Mucosa of stomach (tissue), 1 donor: ENCODE results near the gene RO60.
"Not testable (repeated sequence)": the region's sequence is repeated elsewhere in the genome, so short reads cannot be mapped to it uniquely, and the experiment has no call there.

Experiments used
- H3K27me3 ChIP-seq: one replicate; pipeline ENCODE4 v1.7.0; 2013; ENCODE audit warnings: mild to moderate bottlenecking, low read length; ENCODE audit not compliant: control insufficient read depth, insufficient read depth
- H3K36me3 ChIP-seq: one replicate; pipeline ENCODE4 v1.7.0; 2013; ENCODE audit warnings: low read length; ENCODE audit not compliant: control insufficient read depth, insufficient read depth
- H3K4me1 ChIP-seq: one replicate; pipeline ENCODE4 v1.7.0; 2013; ENCODE audit warnings: mild to moderate bottlenecking, low read length; ENCODE audit not compliant: control insufficient read depth, insufficient read depth
- H3K4me3 ChIP-seq: one replicate; pipeline ENCODE4 v1.7.0; 2013; ENCODE audit warnings: low read length
- H3K9ac ChIP-seq: one replicate; pipeline ENCODE4 v1.7.0; 2013; ENCODE audit warnings: mild to moderate bottlenecking, low read length, moderate library complexity
- H3K9me3 ChIP-seq: one replicate; pipeline ENCODE4 v1.7.0; 2013; ENCODE audit warnings: mild to moderate bottlenecking, low read length, moderate library complexity; ENCODE audit not compliant: control insufficient read depth
- donor health status: Pancreatic carcinoma.

RO60 gene

GRCh38 chr1:193059282-193060114 is at the start of gene RO60, which contains the start of gene UCHL5:
Gene RO60, plus strand, starts transcription at chr1:193059612. Its CDS starts 9,443 bp downstream, at chr1:193069055.
Gene UCHL5, minus strand, starts transcription at chr1:193059360. Its CDS starts 100 bp downstream, at chr1:193059260.
- peaks cover 5% of the 10 kb centered on the region for H3K4me1 ChIP-seq
- H3K27me3 ChIP-seq = no peaks in the 10 kb centered on the region
- peak within 1 kb of the TSS; percentile 91 for H3K9ac ChIP-seq
- peak within 1 kb of the TSS; percentile 91 for H3K4me3 ChIP-seq
- no peaks in the 10 kb centered on the region for H3K9me3 ChIP-seq
- H3K36me3 ChIP-seq = no peaks in the 10 kb centered on the region

GRCh38 chr1:193011406-193011805 is 48.0 kb upstream of the RO60 start:
- Histone ChIP-seq H3K4me3 (no peak overlapping the region), H3K36me3 (no peaks in the 10 kb centered on the region), H3K9me3 (no peaks in the 10 kb centered on the region), H3K9ac (no peak overlapping the region), H3K4me1 (peaks cover 8% of the 10 kb centered on the region), H3K27me3 (no peaks in the 10 kb centered on the region)

GRCh38 chr1:193013005-193013404 is 46.4 kb upstream of the RO60 start:
- no peak overlapping the region for H3K4me3 ChIP-seq
- H3K9me3 ChIP-seq = no peaks in the 10 kb centered on the region
- no peak overlapping the region for H3K9ac ChIP-seq
- peaks cover 8% of the 10 kb centered on the region for H3K4me1 ChIP-seq
- H3K36me3 ChIP-seq = no peaks in the 10 kb centered on the region
- H3K27me3 ChIP-seq = no peaks in the 10 kb centered on the region

DNA sequence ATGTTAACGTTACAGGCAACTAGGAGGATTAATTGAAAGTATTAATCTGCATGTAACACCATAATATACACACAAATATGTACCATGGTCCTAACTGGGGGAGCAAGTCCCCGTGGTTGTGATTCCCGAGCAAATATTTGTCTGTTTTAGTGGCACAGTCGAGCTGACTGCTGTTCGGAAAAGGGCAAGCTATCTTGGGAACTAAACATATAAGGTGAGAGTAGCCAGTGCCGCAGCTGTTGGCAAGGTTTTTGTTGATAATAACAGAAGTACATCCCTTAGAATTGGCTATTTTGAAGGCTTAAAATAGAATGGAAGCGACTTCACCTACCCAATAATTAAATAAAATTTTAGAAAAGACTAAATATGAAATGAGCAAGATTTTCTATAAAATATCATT is 45.7 kb upstream of the RO60 start:
- no peak overlapping the region for H3K9ac ChIP-seq
- H3K4me3 ChIP-seq = no peak overlapping the region
- H3K36me3 ChIP-seq = no peaks in the 10 kb centered on the region
- peaks cover 8% of the 10 kb centered on the region for H3K4me1 ChIP-seq
- H3K27me3 ChIP-seq = no peaks in the 10 kb centered on the region
- H3K9me3 ChIP-seq = no peaks in the 10 kb centered on the region

- H3K4me1 ChIP-seq = peaks cover 1% of the 10 kb centered on the region
- no peak overlapping the region for H3K4me3 ChIP-seq
- H3K9me3 ChIP-seq = no peaks in the 10 kb centered on the region
- H3K9ac ChIP-seq = no peak overlapping the region
- H3K36me3 ChIP-seq = no peaks in the 10 kb centered on the region
- no peaks in the 10 kb centered on the region for H3K27me3 ChIP-seq
Measured at GRCh38 chr1:193014400-193014799, 45.0 kb upstream of the RO60 start.

DNA sequence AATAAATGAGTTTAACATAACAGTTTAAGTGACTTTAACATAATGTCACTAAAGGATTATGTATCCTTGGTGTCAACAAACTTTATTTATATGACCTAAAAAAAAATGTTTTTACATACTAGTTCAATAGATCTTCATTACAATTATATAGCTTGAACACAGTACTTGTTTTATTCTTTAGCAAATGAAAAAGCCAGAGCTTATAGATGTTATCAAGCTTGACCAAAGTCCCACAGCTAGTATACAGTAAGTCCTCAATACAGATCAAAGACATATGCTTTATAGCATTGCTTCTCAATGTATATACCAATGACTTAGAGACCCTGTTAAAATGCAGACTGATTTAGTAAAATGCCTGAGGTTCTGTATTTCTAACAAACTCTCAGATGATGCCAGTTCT is 42.6 kb upstream of the RO60 start:
- Histone ChIP-seq H3K9ac (no peak overlapping the region), H3K27me3 (no peaks in the 10 kb centered on the region), H3K4me3 (no peak overlapping the region), H3K9me3 (no peaks in the 10 kb centered on the region), H3K36me3 (no peaks in the 10 kb centered on the region), H3K4me1 (no peaks in the 10 kb centered on the region)

GRCh38 chr1:193019442-193020026 is 39.9 kb upstream of the RO60 start:
- no peaks in the 10 kb centered on the region for H3K36me3 ChIP-seq
- no peak overlapping the region for H3K4me3 ChIP-seq
- no peak overlapping the region for H3K9ac ChIP-seq
- H3K9me3 ChIP-seq = no peaks in the 10 kb centered on the region
- H3K27me3 ChIP-seq = no peaks in the 10 kb centered on the region
- H3K4me1 ChIP-seq = no peaks in the 10 kb centered on the region

GRCh38 chr1:193025218-193025617 is 34.2 kb upstream of the RO60 start:
- no peaks in the 10 kb centered on the region for H3K4me1 ChIP-seq
- no peaks in the 10 kb centered on the region for H3K9me3 ChIP-seq
- no peak overlapping the region for H3K9ac ChIP-seq
- H3K36me3 ChIP-seq = no peaks in the 10 kb centered on the region
- H3K4me3 ChIP-seq = no peak overlapping the region
- H3K27me3 ChIP-seq = no peaks in the 10 kb centered on the region

DNA sequence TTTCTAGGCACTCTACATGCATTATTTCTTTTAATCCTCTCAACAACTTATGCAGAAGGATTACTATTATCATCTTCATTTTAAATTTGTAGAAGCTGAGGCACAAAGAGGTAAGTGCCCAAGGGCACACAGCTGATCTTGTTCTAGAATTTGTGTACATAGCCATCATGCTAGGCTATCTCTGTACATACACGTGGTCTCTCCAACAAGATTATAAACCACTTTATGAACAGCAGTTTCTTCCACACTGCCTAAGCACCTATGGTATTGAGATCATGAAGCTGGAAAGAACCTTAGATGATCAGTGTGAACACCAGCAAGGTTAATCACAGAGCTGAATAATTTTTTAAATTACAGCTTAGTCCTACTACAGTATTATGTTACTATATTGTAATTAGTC is 29.1 kb upstream of the RO60 start:
- no peak overlapping the region for H3K9ac ChIP-seq
- H3K4me3 ChIP-seq = no peak overlapping the region
- H3K36me3 ChIP-seq = no peaks in the 10 kb centered on the region
- H3K4me1 ChIP-seq = no peaks in the 10 kb centered on the region
- no peaks in the 10 kb centered on the region for H3K27me3 ChIP-seq
- no peaks in the 10 kb centered on the region for H3K9me3 ChIP-seq

- no peaks in the 10 kb centered on the region for H3K9me3 ChIP-seq
- H3K4me1 ChIP-seq = no peaks in the 10 kb centered on the region
- H3K9ac ChIP-seq = no peak overlapping the region
- H3K27me3 ChIP-seq = no peaks in the 10 kb centered on the region
- no peak overlapping the region for H3K4me3 ChIP-seq
- H3K36me3 ChIP-seq = no peaks in the 10 kb centered on the region
Measured at GRCh38 chr1:193031431-193031830, 28.0 kb upstream of the RO60 start.

GRCh38 chr1:193032643-193033427 is 26.6 kb upstream of the RO60 start:
- H3K36me3 ChIP-seq, H3K4me3 ChIP-seq: not testable (repeated sequence)

DNA sequence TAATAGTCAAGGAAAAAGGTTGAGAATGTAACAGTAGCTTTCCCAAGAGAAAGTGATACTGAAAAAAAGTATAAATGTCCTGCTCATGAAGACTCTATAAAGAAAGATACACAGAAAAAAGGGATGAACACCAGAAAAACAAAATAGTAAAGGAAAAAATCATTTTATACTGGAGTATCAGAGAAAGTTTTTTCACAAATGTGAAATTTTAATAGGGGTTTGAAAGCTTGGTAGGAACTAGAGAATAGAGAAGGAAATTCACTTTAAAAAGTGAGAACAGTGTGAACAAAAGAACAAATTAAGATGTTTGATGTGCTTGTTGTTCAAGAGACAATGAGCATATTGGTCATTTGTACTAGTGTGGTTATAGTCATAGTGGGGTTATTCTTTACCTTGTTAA is 25.8 kb upstream of the RO60 start:
- no peaks in the 10 kb centered on the region for H3K9me3 ChIP-seq
- no peaks in the 10 kb centered on the region for H3K36me3 ChIP-seq
- H3K4me1 ChIP-seq = no peaks in the 10 kb centered on the region
- H3K9ac ChIP-seq = no peak overlapping the region
- H3K27me3 ChIP-seq = no peaks in the 10 kb centered on the region
- no peak overlapping the region for H3K4me3 ChIP-seq

More at GRCh38 chr1:193032643-193033427, 26.6 kb upstream of the RO60 start:
- H3K9me3 ChIP-seq, H3K9ac ChIP-seq, H3K27me3 ChIP-seq, H3K4me1 ChIP-seq: not testable (repeated sequence)
